HEK293 (cell line): Measurements from ENCODE around the gene DBX2.

Experiments used
- CTCF ChIA-PET: fragments of 350-600 bp; formaldehyde crosslinking; extraction: SDS; loops from one replicate; lab custom pipeline; 2021; ENCODE audit warnings: antibody characterized with exemption; lab: Yijun Ruan, JAX
- POLR2A ChIA-PET: fragments of 300-600 bp; formaldehyde crosslinking; extraction: SDS; loops from one replicate; lab custom pipeline; 2020; ENCODE audit warnings: antibody characterized with exemption, inconsistent platforms; lab: Yijun Ruan, JAX
- H3K27ac ChIP-seq: fragments of 200-500 bp; sonication (Bioruptor generic); 2 replicates; pipeline ENCODE4 v1.5.1; 2014; ENCODE audit warnings: low read depth, low read length, control low read depth, inconsistent platforms; ENCODE audit errors: extremely low read depth
- H3K36me3 ChIP-seq, 2 experiments: fragments of 200-500 bp in 1 of 2; sonication (Bioruptor generic) in 1 of 2; 1 replicate in 1 of 2; 2 replicates in 1 of 2; pipeline ENCODE4 v1.5.1; 2014 to 2017; ENCODE audit warnings: inconsistent platforms in 2 of 2, low read length in 2 of 2; ENCODE audit not compliant: control insufficient read depth in 2 of 2, insufficient read depth in 1 of 2
- H3K4me1 ChIP-seq: fragments of 200-500 bp; sonication (Bioruptor generic); 2 replicates; pipeline ENCODE4 v1.5.1; 2014; ENCODE audit warnings: mild to moderate bottlenecking, low read length, inconsistent platforms; ENCODE audit not compliant: control insufficient read depth, insufficient read depth
- H3K4me3 ChIP-seq: 2 replicates; pipeline ENCODE4 v1.5.1; 2011; ENCODE audit warnings: low read depth, mild to moderate bottlenecking, control low read depth, low read length, moderate library complexity
- H3K9me3 ChIP-seq: fragments of 200-500 bp; sonication (Bioruptor generic); 2 replicates; pipeline ENCODE4 v1.5.1; 2014; ENCODE audit warnings: low read depth, low read length, inconsistent platforms; ENCODE audit not compliant: control insufficient read depth, insufficient read depth
- AEBP2 ChIP-seq: fragments of 450-650 bp; formaldehyde crosslinking; IDR thresholded peaks from 2 replicates; pipeline ENCODE4 v1.5.1; 2016; ENCODE audit warnings: missing biosample characterization, missing genetic modification characterization, borderline replicate concordance
- BCL11B ChIP-seq: fragments of 450-650 bp; formaldehyde crosslinking; IDR thresholded peaks from 2 replicates; pipeline ENCODE4 v1.5.1; 2016; ENCODE audit warnings: low read depth, missing biosample characterization, missing genetic modification characterization
- BCL6B ChIP-seq: fragments of 450-650 bp; formaldehyde crosslinking; IDR thresholded peaks from 2 replicates; pipeline ENCODE4 v1.5.1; 2017; ENCODE audit warnings: missing biosample characterization, missing genetic modification characterization
- GLI2 ChIP-seq: fragments of 450-650 bp; formaldehyde crosslinking; IDR thresholded peaks from 2 replicates; pipeline ENCODE4; 2017; ENCODE audit warnings: missing biosample characterization, missing genetic modification characterization, low read depth, borderline replicate concordance
- GLI4 ChIP-seq: fragments of 450-650 bp; formaldehyde crosslinking; IDR thresholded peaks from 2 replicates; pipeline ENCODE4 v1.5.1; 2016; ENCODE audit warnings: missing biosample characterization, missing genetic modification characterization
- RBAK ChIP-seq: fragments of 450-650 bp; formaldehyde crosslinking; IDR thresholded peaks from 2 replicates; pipeline ENCODE4 v1.5.1; 2016; ENCODE audit warnings: missing biosample characterization, missing genetic modification characterization
- SALL2 ChIP-seq: fragments of 450-650 bp; formaldehyde crosslinking; IDR thresholded peaks from 2 replicates; pipeline ENCODE4 v1.5.0; 2017; ENCODE audit warnings: missing biosample characterization, mild to moderate bottlenecking, missing genetic modification characterization, borderline replicate concordance
- WT1 ChIP-seq: fragments of 450-650 bp; formaldehyde crosslinking; IDR thresholded peaks from 2 replicates; pipeline ENCODE4 v1.5.1; 2016; ENCODE audit warnings: missing biosample characterization, missing genetic modification characterization
- ZBTB1 ChIP-seq: fragments of 450-650 bp; formaldehyde crosslinking; IDR thresholded peaks from 2 replicates; pipeline ENCODE4 v1.5.1; 2016; ENCODE audit warnings: missing biosample characterization, missing genetic modification characterization
- ZNF148 ChIP-seq: fragments of 450-650 bp; formaldehyde crosslinking; IDR thresholded peaks from 2 replicates; pipeline ENCODE4 v1.5.0; 2017; ENCODE audit warnings: missing biosample characterization, missing genetic modification characterization, borderline replicate concordance
- ZNF169 ChIP-seq: fragments of 450-650 bp; formaldehyde crosslinking; IDR thresholded peaks from 2 replicates; pipeline ENCODE4 v1.5.1; 2016; ENCODE audit warnings: missing biosample characterization, missing genetic modification characterization
- ZNF19 ChIP-seq: fragments of 450-650 bp; formaldehyde crosslinking; IDR thresholded peaks from 2 replicates; pipeline ENCODE4; 2016; ENCODE audit warnings: missing biosample characterization, missing genetic modification characterization, low read depth
- ZNF202 ChIP-seq: fragments of 450-650 bp; formaldehyde crosslinking; IDR thresholded peaks from 2 replicates; pipeline ENCODE4 v1.5.1; 2016; ENCODE audit warnings: missing biosample characterization, missing genetic modification characterization, borderline replicate concordance
- ZNF211 ChIP-seq: fragments of 450-650 bp; formaldehyde crosslinking; IDR thresholded peaks from 2 replicates; pipeline ENCODE4 v1.5.1; 2016; ENCODE audit warnings: low read depth, missing biosample characterization, missing genetic modification characterization
- ZNF221 ChIP-seq: fragments of 450-650 bp; formaldehyde crosslinking; IDR thresholded peaks from 2 replicates; pipeline ENCODE4 v1.5.1; 2017; ENCODE audit warnings: missing biosample characterization, missing genetic modification characterization, borderline replicate concordance
- ZNF248 ChIP-seq: fragments of 450-650 bp; formaldehyde crosslinking; IDR thresholded peaks from 2 replicates; pipeline ENCODE4 v1.5.1; 2017; ENCODE audit warnings: missing biosample characterization, missing genetic modification characterization
- ZNF529 ChIP-seq: fragments of 450-650 bp; formaldehyde crosslinking; IDR thresholded peaks from 2 replicates; pipeline ENCODE4 v1.5.1; 2017; ENCODE audit warnings: missing genetic modification characterization, missing biosample characterization; ENCODE audit not compliant: insufficient replicate concordance
- ZNF664 ChIP-seq: fragments of 450-650 bp; formaldehyde crosslinking; IDR thresholded peaks from 2 replicates; pipeline ENCODE4 v1.5.1; 2016; ENCODE audit warnings: missing biosample characterization, missing genetic modification characterization
- ZNF777 ChIP-seq: fragments of 450-650 bp; formaldehyde crosslinking; IDR thresholded peaks from 2 replicates; pipeline ENCODE4 v1.5.1; 2017; ENCODE audit warnings: missing biosample characterization, missing genetic modification characterization, borderline replicate concordance
- ZSCAN16 ChIP-seq: fragments of 450-650 bp; formaldehyde crosslinking; IDR thresholded peaks from 2 replicates; pipeline ENCODE4 v1.5.1; 2016; ENCODE audit warnings: missing biosample characterization, missing genetic modification characterization
- ZSCAN4 ChIP-seq: fragments of 450-650 bp; formaldehyde crosslinking; IDR thresholded peaks from 2 replicates; pipeline ENCODE4 v1.5.1; 2017; ENCODE audit warnings: missing biosample characterization, missing genetic modification characterization

Gene DBX2

GRCh38 chr12:45034861-45035265 lies 16.0 kb downstream of the DBX2 start (continued):
- no peak for TF ChIP-seq ZNF148
- no peak for TF ChIP-seq WT1 (tag by site-specific recombination)
- no peak for TF ChIP-seq BCL6B (tag by site-specific recombination)
- no peak for TF ChIP-seq ZNF211 (tag by site-specific recombination)

GRCh38 chr12:45017916-45018315 lies 33.0 kb downstream of the DBX2 start:
- no peak for TF ChIP-seq ZNF221 (tag by site-specific recombination)
- no peak for TF ChIP-seq ZNF19
- no peak for TF ChIP-seq ZNF169 (tag by site-specific recombination)
- no peak for TF ChIP-seq ZNF202
- TF ChIP-seq RBAK (tag by site-specific recombination), result no peak
- TF ChIP-seq ZNF777, result no peak
- no peak for TF ChIP-seq ZSCAN4 (tag by site-specific recombination)
- no peak for TF ChIP-seq AEBP2 (tag by site-specific recombination)
- TF ChIP-seq SALL2, result no peak
- no peak for TF ChIP-seq ZNF664 (tag by site-specific recombination)
- TF ChIP-seq ZBTB1, result no peak
- no peak for TF ChIP-seq ZNF248 (tag by site-specific recombination)
- no peak for TF ChIP-seq BCL11B (tag by site-specific recombination)
- no peak for TF ChIP-seq ZNF529
- no peak for TF ChIP-seq GLI4
- no peak for TF ChIP-seq ZSCAN16 (tag by site-specific recombination)
- ChIA-PET POLR2A (no interaction called here), CTCF (no interaction called here)
- no peaks in the 10 kb centered on the region for H3K36me3 ChIP-seq
- H3K4me1 ChIP-seq, result no peaks in the 10 kb centered on the region
- H3K4me3 ChIP-seq, result no peak overlapping the region
- no peak overlapping the region for H3K27ac ChIP-seq
- no peaks in the 10 kb centered on the region for H3K9me3 ChIP-seq

- H3K4me1 ChIP-seq, result no peaks in the 10 kb centered on the region
- TF ChIP-seq GLI2 (tag by site-specific recombination), result no peak
- TF ChIP-seq, all 188 proteins: peak for 0
- POLR2A ChIA-PET, result no interaction called here
- H3K27ac ChIP-seq, result no peak overlapping the region
- CTCF ChIA-PET, result no interaction called here
- H3K9me3 ChIP-seq, result no peaks in the 10 kb centered on the region
- no peak overlapping the region for H3K4me3 ChIP-seq
- no peaks in the 10 kb centered on the region for H3K36me3 ChIP-seq
Measured at GRCh38 chr12:45014396-45014795, 36.5 kb downstream of the DBX2 start.
